Thyroid gland (tissue), 4 donors: ENCODE measurements around the gene CLCN2. TPM values are rescaled to one million over a fixed set of nuclear protein-coding genes. Genes with fewer than 3 reads are reported as not detected.

Source experiments
- DNase-seq, 2 donors: peaks; one replicate each; pipeline ENCODE4 v3.0.0-alpha.2; 2019
- H3K27ac ChIP-seq, 3 donors: fragments of 200-600 bp; sonication (generic); 1 replicate in 2 of 3; 2 replicates in 1 of 3; pipeline ENCODE4 v1.5.1; 2016 to 2019; ENCODE audit warnings: mild to moderate bottlenecking in 1 of 3, moderate library complexity in 1 of 3
- H3K27me3 ChIP-seq: fragments of 200-600 bp; sonication (generic); one replicate; pipeline ENCODE4 v1.5.1; 2019
- H3K36me3 ChIP-seq, 2 donors: fragments of 200-600 bp; sonication (generic); one replicate each; pipeline ENCODE4 v1.5.1; 2016 to 2019
- H3K4me1 ChIP-seq, 2 donors: fragments of 200-600 bp; sonication (generic); one replicate each; pipeline ENCODE4 v1.5.1; 2017 to 2019
- H3K4me3 ChIP-seq, 3 donors: fragments of 200-600 bp; sonication (generic); replicated peaks in 1 of 3; 1 replicate in 2 of 3; 2 replicates in 1 of 3; pipeline ENCODE4 v1.5.1; 2016; ENCODE audit warnings: mild to moderate bottlenecking in 1 of 3
- H3K9me3 ChIP-seq: fragments of 200-600 bp; sonication (generic); one replicate; pipeline ENCODE4 v1.5.1; 2017
- CTCF ChIP-seq, 6 experiments: fragments of 200-600 bp in 3 of 6; fragments of 450-650 bp in 3 of 6; sonication (generic) in 3 of 6; IDR thresholded peaks; one replicate each; pipeline ENCODE4 v1.5.1; 2016 to 2019; ENCODE audit warnings: antibody characterized with exemption in 6 of 6, mild to moderate bottlenecking in 2 of 6, inconsistent platforms in 1 of 6, moderate library complexity in 1 of 6
- POLR2A ChIP-seq, 2 donors: fragments of 450-650 bp; IDR thresholded peaks; one replicate each; pipeline ENCODE4 v1.6.1; 2017; ENCODE audit warnings: antibody characterized with exemption in 2 of 2, mild to moderate bottlenecking in 2 of 2, moderate library complexity in 1 of 2
- WGBS, 2 donors: methylation state at CpG; one replicate each; pipeline ENCODE4 v1.1.5; 2017; 5-methylcytosine and 5-hydroxymethylcytosine counted together
- intact Hi-C: fragments of 100-400 bp; cut with DNase I; formaldehyde crosslinking; loops from one replicate; pipeline ENCODE4 v1.15.1; 2023
- total RNA-seq, 4 donors: library from RNA; depleted of rRNA; stranded (reverse); fragments of >200 nt; gene quantifications; one replicate each; pipeline ENCODE4 v1.2.3, GENCODE V29; 2016

CLCN2 gene
- total RNA-seq, 4 donors from 2014 or later: 4.3 to 7.6 (median 5.2) TPM

GRCh38 chr3:184314700-184315542, 46.5 kb downstream of the CLCN2 start:
- H3K4me1 ChIP-seq: peaks cover 42% of the 10 kb centered on the region in 2 donors
- no peaks in the 10 kb centered on the region for H3K9me3 ChIP-seq
- 0 to 1% methylated on average over 6 to 24 of the region's 89 CpGs for WGBS, 2 donors
- intact Hi-C loops: no loop called here
- H3K4me3 ChIP-seq: peak overlapping the region; percentile 25 to 86 (median 86)
- DNase-seq: peak; percentile 86 to 87
- no peaks in the 10 kb centered on the region for H3K36me3 ChIP-seq
- peak overlapping the region; percentile 75 to 97 (median 96) for H3K27ac ChIP-seq
- H3K27me3 ChIP-seq: no peaks in the 10 kb centered on the region
- TF ChIP-seq CTCF (IDR thresholded peaks at IDR 0.05): no peak
- peak in 1 of 2 donors; percentile 0 for TF ChIP-seq POLR2A (IDR thresholded peaks at IDR 0.05)

DNA sequence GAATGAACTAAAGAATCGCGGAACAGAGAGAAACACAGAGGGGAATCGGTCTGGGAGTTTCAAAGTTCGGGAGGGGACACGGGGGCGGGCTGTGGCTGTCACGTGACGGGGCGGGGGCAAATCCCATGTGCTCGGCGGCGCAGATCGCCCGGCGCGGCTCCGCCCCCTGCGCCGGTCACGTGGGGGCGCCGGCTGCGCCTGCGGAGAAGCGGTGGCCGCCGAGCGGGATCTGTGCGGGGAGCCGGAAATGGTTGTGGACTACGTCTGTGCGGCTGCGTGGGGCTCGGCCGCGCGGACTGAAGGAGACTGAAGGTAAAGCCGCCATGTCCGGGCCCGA, 47.1 kb downstream of the CLCN2 start, which contains the start of gene EIF4G1:
TSS of gene EIF4G1 (plus strand) at position 244 of the 337 bp plus-strand sequence. CDS start 1,191 bp downstream, outside the sequence.
- intact Hi-C loops: no loop called here
- H3K27me3 ChIP-seq: no peaks in the 10 kb centered on the region
- peak within 1 kb of the TSS; percentile 75 to 97 (median 96) for H3K27ac ChIP-seq
- H3K4me3 ChIP-seq: peak within 1 kb of the TSS; percentile 27 to 86 (median 86)
- WGBS, 2 donors: 0% methylated on average over 29 to 33 of the region's 40 CpGs
- peaks cover 36% of the 10 kb centered on the region in 2 donors for H3K4me1 ChIP-seq
- DNase-seq: peak; percentile 95
- TF ChIP-seq POLR2A (IDR thresholded peaks at IDR 0.05) (peak in 1 of 2 donors; percentile 84), CTCF (IDR thresholded peaks at IDR 0.05) (peak in 1 of 6 experiments; percentile 5)
- no peaks in the 10 kb centered on the region for H3K36me3 ChIP-seq
- H3K9me3 ChIP-seq: no peaks in the 10 kb centered on the region

DNA sequence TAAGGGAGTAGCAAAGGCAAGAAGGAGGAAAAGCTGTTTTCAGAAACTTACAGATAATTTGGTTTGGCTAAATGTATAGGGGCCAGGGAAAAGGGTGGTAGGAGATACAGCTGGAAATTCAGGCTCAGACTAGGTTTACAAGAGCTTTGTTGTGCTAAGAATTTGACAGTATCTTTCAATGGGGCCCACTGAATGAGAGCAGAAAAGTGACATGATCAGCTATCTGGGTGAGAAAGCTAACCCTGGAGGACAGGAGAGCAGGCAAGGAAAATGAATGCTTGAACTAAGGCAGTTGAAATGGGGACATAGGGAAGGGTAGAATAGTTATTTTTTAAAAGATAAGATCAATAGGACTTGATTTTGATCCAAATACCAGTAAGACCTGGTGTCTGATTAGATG, 49.8 kb downstream of the CLCN2 start:
- no peak for DNase-seq
- Histone ChIP-seq H3K4me3 (no peak overlapping the region), H3K27ac (no peak overlapping the region), H3K9me3 (no peaks in the 10 kb centered on the region), H3K27me3 (no peaks in the 10 kb centered on the region), H3K36me3 (peaks cover 22 to 23% of the 10 kb centered on the region in 2 donors), H3K4me1 (peaks cover 10 to 17% of the 10 kb centered on the region in 2 donors)
- TF ChIP-seq POLR2A (IDR thresholded peaks at IDR 0.05) (no peak), CTCF (IDR thresholded peaks at IDR 0.05) (no peak)
- intact Hi-C loops: no loop called here

DNA sequence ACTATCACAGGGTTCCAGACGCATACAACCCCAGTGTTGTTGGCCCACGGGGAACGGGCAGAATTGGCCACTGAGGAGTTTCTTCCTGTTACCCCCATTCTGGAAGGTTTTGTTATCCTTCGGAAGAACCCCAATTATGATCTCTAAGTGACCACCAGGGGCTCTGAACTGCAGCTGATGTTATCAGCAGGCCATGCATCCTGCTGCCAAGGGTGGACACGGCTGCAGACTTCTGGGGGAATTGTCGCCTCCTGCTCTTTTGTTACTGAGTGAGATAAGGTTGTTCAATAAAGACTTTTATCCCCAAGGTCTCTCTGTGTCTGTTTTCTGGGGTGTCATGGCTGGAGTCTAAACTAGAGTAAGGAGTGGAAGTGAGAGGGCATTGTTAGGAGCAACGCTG, 52.7 kb downstream of the CLCN2 start:
- WGBS, 2 donors: 80% methylated on average over 7 of the region's 7 CpGs
- intact Hi-C loops: no loop called here
- Histone ChIP-seq H3K9me3 (no peaks in the 10 kb centered on the region), H3K36me3 (peaks cover 46% of the 10 kb centered on the region in 2 donors), H3K27me3 (no peaks in the 10 kb centered on the region), H3K4me3 (no peak overlapping the region), H3K27ac (no peak overlapping the region), H3K4me1 (peaks cover 0 to under 1% of the 10 kb centered on the region in 2 donors)
- TF ChIP-seq CTCF (IDR thresholded peaks at IDR 0.05): no peak
- no peak for DNase-seq

- no peak overlapping the region for H3K27ac ChIP-seq
- H3K36me3 ChIP-seq: peaks cover 54 to 55% of the 10 kb centered on the region in 2 donors
- H3K4me3 ChIP-seq: no peak overlapping the region
- H3K9me3 ChIP-seq: no peaks in the 10 kb centered on the region
- no peaks in the 10 kb centered on the region for H3K27me3 ChIP-seq
- TF ChIP-seq POLR2A (IDR thresholded peaks at IDR 0.05) (no peak), CTCF (IDR thresholded peaks at IDR 0.05) (no peak)
- DNase-seq: no peak
- intact Hi-C loops: no loop called here
- H3K4me1 ChIP-seq: no peaks in the 10 kb centered on the region
- 94 to 96% methylated on average over 9 of the region's 9 CpGs for WGBS, 2 donors
Observed at GRCh38 chr3:184307915-184308314, 53.5 kb downstream of the CLCN2 start.
